Measurements from ENCODE around the gene HLA-DMA.

DNA sequence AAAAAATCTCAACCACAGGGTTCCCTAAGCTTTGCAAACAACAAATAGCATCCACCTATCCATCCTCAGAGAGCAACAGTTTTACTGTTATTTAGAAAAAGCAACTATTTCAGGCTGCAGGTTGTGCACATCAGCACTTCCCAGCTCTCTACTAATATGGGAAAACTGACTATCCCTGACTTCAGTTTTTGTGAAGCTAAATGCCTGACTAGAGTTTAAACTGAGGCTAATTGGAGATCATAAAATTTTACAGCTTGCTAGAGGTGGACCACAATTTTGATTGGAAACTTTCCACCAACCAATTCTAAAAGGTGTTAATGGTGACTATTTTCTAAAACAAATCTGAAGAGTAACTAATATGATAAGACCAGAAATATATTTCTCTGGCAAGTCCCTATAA, 48.9 kb downstream of the HLA-DMA start:
- TF ChIP-seq CTCF (IDR thresholded peaks at IDR 0.05; ENCODE audit: low read depth, low read length, missing input control): no peak
- no peak for TF ChIP-seq REST (IDR thresholded peaks at IDR 0.05)
- TF ChIP-seq RAD21 (IDR thresholded peaks at IDR 0.05): no peak
- TF ChIP-seq SP1 (IDR thresholded peaks at IDR 0.05): no peak
- TF ChIP-seq, protein P1, sequence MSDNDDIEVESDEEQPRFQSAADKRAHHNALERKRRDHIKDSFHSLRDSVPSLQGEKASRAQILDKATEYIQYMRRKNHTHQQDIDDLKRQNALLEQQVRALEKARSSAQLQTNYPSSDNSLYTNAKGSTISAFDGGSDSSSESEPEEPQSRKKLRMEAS (IDR thresholded peaks at IDR 0.05): no peak
- TF ChIP-seq YY1 (IDR thresholded peaks at IDR 0.05): no peak
- TF ChIP-seq JUND (IDR thresholded peaks at IDR 0.05): no peak
- no peak for TF ChIP-seq GABPA (IDR thresholded peaks at IDR 0.05 in 1 of 2, conservative IDR thresholded peaks at IDR 0.05 in 1 of 2)
- TF ChIP-seq TAF1 (conservative IDR thresholded peaks at IDR 0.05): no peak
- TF ChIP-seq ATF3 (IDR thresholded peaks at IDR 0.05): no peak
- TF ChIP-seq ZBTB33 (IDR thresholded peaks at IDR 0.05): no peak
- no peak for TF ChIP-seq EGR1 (IDR thresholded peaks at IDR 0.05; ENCODE audit: low read depth in 2 of 2)

Data from liver (tissue), 3 donors.